Natural killer cell (primary cell): ENCODE measurements around the gene CFAP20. TPM values are rescaled to one million over a fixed set of nuclear protein-coding genes. Genes with fewer than 3 reads are reported as not detected.

Source experiments
- ATAC-seq, 3 donors: fragments of 150-1000 bp in 2 of 3; fragments of 200-7000 bp in 1 of 3; cut with Tn5 transposase; 1 replicate in 1 of 3; 2 replicates in 2 of 3; pipeline ENCODE4 v1.10.0; 2021; ENCODE audit warnings: mild to moderate bottlenecking in 2 of 3, moderate library complexity in 2 of 3
- DNase-seq, 2 donors: peaks; one replicate each; pipeline versions ENCODE4 v3.0.0 to v3.0.0-alpha.2; 2013 to 2021; ENCODE audit warnings: mixed read lengths in 1 of 2
- H3K27ac ChIP-seq: one replicate; pipeline ENCODE4 v1.5.1; 2013; ENCODE audit warnings: mild to moderate bottlenecking, low read length
- H3K27me3 ChIP-seq: one replicate; pipeline ENCODE4 v1.6.1; 2013; ENCODE audit warnings: low read length; ENCODE audit not compliant: control insufficient read depth, insufficient read depth
- H3K36me3 ChIP-seq: one replicate; pipeline ENCODE4 v1.6.1; 2013; ENCODE audit warnings: low read length; ENCODE audit not compliant: control insufficient read depth, insufficient read depth
- H3K4me1 ChIP-seq: one replicate; pipeline ENCODE4 v1.6.1; 2013; ENCODE audit warnings: low read length; ENCODE audit not compliant: control insufficient read depth, insufficient read depth
- H3K4me3 ChIP-seq: one replicate; pipeline ENCODE4 v1.5.1; 2013; ENCODE audit warnings: low read length
- H3K9me3 ChIP-seq: one replicate; pipeline ENCODE4 v1.6.1; 2013; ENCODE audit warnings: low read length; ENCODE audit not compliant: control insufficient read depth, insufficient read depth
- H3K27ac Mint-ChIP-seq, 2 donors: one replicate each; pipeline ENCODE4 v1.8.0; 2022; ENCODE audit warnings: mild to moderate bottlenecking in 2 of 2, mixed read lengths in 2 of 2, moderate library complexity in 1 of 2
- H3K27me3 Mint-ChIP-seq, 2 donors: one replicate each; pipeline ENCODE4 v1.8.0; 2022; ENCODE audit warnings: low read depth in 2 of 2, mixed read lengths in 2 of 2
- H3K36me3 Mint-ChIP-seq: one replicate; pipeline ENCODE4 v1.8.0; 2022; ENCODE audit warnings: mixed read lengths
- H3K4me1 Mint-ChIP-seq, 2 donors: one replicate each; pipeline ENCODE4 v1.8.0; 2022; ENCODE audit warnings: mixed read lengths in 2 of 2
- H3K4me3 Mint-ChIP-seq: one replicate; pipeline ENCODE4 v1.8.0; 2022; ENCODE audit warnings: mild to moderate bottlenecking, moderate library complexity, mixed read lengths
- H3K9me3 Mint-ChIP-seq, 2 donors: one replicate each; pipeline ENCODE4 v1.8.0; 2022; ENCODE audit warnings: mixed read lengths in 2 of 2
- CTCF ChIP-seq: fragments of 200-600 bp; IDR thresholded peaks from one replicate; pipeline ENCODE4 v1.8.0; 2022; ENCODE audit warnings: antibody characterized with exemption
- WGBS: methylation state at CpG from one replicate; pipeline ENCODE4 v1.1.7; 2013; ENCODE audit warnings: missing lambda C conversion rate; ENCODE audit not compliant: insufficient coverage; 5-methylcytosine and 5-hydroxymethylcytosine counted together
- intact Hi-C: fragments of 100-400 bp; cut with micrococcal nuclease; formaldehyde crosslinking; loops from one replicate; pipeline ENCODE4 v1.14.2; 2022
- total RNA-seq, 4 donors: library from RNA; stranded (reverse); fragments of 120-200 nt in 1 of 4; gene quantifications; one replicate each; pipeline versions ENCODE4 v1.2.3 to v1.2.4, GENCODE V29; 2013 to 2022

Gene CFAP20
- total RNA-seq, 3 donors from 2014 or later (not counting 1 experiment from before 2014, with no cell fraction given), result 57.9 to 137 (median 64.7) TPM

DNA sequence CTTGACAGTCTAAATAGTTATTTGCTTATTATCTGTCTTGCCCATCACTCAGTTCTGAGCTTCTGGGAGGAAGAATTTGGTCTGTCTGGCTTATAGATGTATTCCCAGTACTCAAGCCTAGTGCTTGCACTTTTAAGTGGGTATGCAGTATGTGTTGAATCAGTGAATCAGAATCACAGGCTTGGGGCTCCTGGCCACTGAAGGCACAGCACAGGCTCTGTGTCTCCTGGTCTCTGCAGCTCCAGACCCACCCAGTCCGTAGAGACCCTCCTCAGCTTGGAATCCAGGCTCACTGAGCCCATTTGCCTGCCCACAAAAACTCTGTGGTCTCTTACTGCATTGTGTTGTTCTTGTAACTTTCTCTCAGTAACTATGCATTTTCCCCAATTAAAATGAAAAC, 19.3 kb upstream of the CFAP20 start:
- intact Hi-C loops, result no loop called here
- no peaks in the 10 kb centered on the region for H3K4me1 Mint-ChIP-seq

GRCh38 chr16:58148099-58148498, 18.9 kb upstream of the CFAP20 start:
- no peak overlapping the region for H3K4me3 Mint-ChIP-seq
- H3K4me1 Mint-ChIP-seq, result no peaks in the 10 kb centered on the region
- no peaks in the 10 kb centered on the region for H3K4me1 ChIP-seq
- H3K27me3 ChIP-seq, result no peaks in the 10 kb centered on the region
- ATAC-seq, result no peak
- no peaks in the 10 kb centered on the region for H3K36me3 ChIP-seq
- no peaks in the 10 kb centered on the region for H3K27me3 Mint-ChIP-seq
- intact Hi-C loops, result no loop called here
- no peak for DNase-seq
- H3K4me3 ChIP-seq, result no peak overlapping the region
- no peak overlapping the region for H3K27ac Mint-ChIP-seq
- no peak overlapping the region for H3K27ac ChIP-seq
- 93% methylated on average over 2 of the region's 2 CpGs for WGBS
- H3K36me3 Mint-ChIP-seq, result peaks cover 9% of the 10 kb centered on the region
- no peaks in the 10 kb centered on the region for H3K9me3 Mint-ChIP-seq
- no peak for TF ChIP-seq CTCF
- H3K9me3 ChIP-seq, result no peaks in the 10 kb centered on the region

More for the DNA sequence above, 19.3 kb upstream of the CFAP20 start:
- Histone ChIP-seq H3K27me3 (no peaks in the 10 kb centered on the region), H3K4me3 (no peak overlapping the region), H3K27ac (no peak overlapping the region), H3K4me1 (no peaks in the 10 kb centered on the region), H3K9me3 (no peaks in the 10 kb centered on the region), H3K36me3 (no peaks in the 10 kb centered on the region)
- H3K27ac Mint-ChIP-seq, result no peak overlapping the region
- WGBS, result 96% methylated on average over 1 of the region's 1 CpG
- no peak for DNase-seq
- no peak overlapping the region for H3K4me3 Mint-ChIP-seq
- H3K9me3 Mint-ChIP-seq, result no peaks in the 10 kb centered on the region
- peaks cover 7% of the 10 kb centered on the region for H3K36me3 Mint-ChIP-seq
- no peak for ATAC-seq
- TF ChIP-seq CTCF, result no peak
- no peaks in the 10 kb centered on the region for H3K27me3 Mint-ChIP-seq

- Mint-ChIP-seq H3K4me3 (no peak overlapping the region), H3K36me3 (peaks cover 28% of the 10 kb centered on the region), H3K9me3 (peaks cover 2 to 3% of the 10 kb centered on the region in 2 donors), H3K27me3 (no peaks in the 10 kb centered on the region), H3K4me1 (no peaks in the 10 kb centered on the region), H3K27ac (no peak overlapping the region)
- no peak for TF ChIP-seq CTCF
- Histone ChIP-seq H3K4me3 (no peak overlapping the region), H3K27me3 (no peaks in the 10 kb centered on the region), H3K36me3 (peaks cover 2% of the 10 kb centered on the region), H3K9me3 (peaks cover 2% of the 10 kb centered on the region), H3K4me1 (no peaks in the 10 kb centered on the region), H3K27ac (no peak overlapping the region)
- intact Hi-C loops, result no loop called here
- ATAC-seq (no peak), DNase-seq (no peak)
Measured at GRCh38 chr16:58138852-58139251, 9.7 kb upstream of the CFAP20 start.

- Mint-ChIP-seq H3K4me1 (no peaks in the 10 kb centered on the region), H3K36me3 (peaks cover 24% of the 10 kb centered on the region), H3K9me3 (peaks cover 2 to 3% of the 10 kb centered on the region in 2 donors), H3K27me3 (no peaks in the 10 kb centered on the region), H3K4me3 (no peak overlapping the region), H3K27ac (no peak overlapping the region)
- 100% methylated on average over 1 of the region's 2 CpGs for WGBS
- DNase-seq (no peak), ATAC-seq (no peak)
- intact Hi-C loops, result no loop called here
- Histone ChIP-seq H3K9me3 (peaks cover 2% of the 10 kb centered on the region), H3K4me3 (no peak overlapping the region), H3K27ac (no peak overlapping the region), H3K4me1 (no peaks in the 10 kb centered on the region), H3K36me3 (peaks cover 2% of the 10 kb centered on the region), H3K27me3 (no peaks in the 10 kb centered on the region)
- TF ChIP-seq CTCF, result no peak
Measured at GRCh38 chr16:58137581-58137980, 8.4 kb upstream of the CFAP20 start.
